ENCODE data around the gene IL1RL1.

Gene IL1RL1

DNA sequence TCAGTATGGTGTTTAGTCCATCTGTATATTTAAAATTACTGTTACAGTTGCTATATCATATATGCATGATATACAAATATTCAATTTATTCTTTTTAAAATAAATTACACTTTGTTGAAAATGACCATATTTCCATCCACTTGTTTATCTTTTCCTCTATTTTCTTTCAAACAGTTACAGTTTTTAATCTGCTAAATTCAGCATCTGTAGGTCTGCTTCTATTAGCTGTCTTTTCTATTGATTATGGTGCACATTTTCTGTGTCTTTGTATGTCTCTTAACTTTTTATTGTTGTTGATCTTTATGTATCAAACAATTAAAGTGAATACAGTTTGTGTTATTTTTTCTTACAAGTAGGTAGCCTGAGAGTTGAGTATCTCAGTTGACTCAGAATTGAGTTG is 72.4 kb downstream of the IL1RL1 start:
- no peak for DNase-seq

DNA sequence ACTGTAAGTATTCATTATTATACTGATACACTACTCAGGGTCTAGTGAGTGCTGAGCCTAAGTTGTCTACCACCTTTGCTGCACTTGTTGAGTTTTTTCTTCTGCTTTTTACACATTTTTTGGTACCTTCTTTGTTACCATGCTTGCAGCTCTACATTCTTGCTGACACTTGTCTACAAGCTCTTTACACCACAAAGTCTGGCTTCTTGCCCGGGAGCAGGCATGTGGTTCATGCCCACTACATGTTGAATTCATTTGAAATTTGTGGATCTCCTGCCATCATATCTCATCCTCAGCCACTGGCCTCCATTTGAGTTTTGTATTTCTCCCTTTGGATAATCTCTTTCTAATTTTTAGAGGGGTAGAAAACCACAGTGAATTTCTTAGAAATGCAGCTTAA is 74.2 kb downstream of the IL1RL1 start:
- DNase-seq = no peak

DNA sequence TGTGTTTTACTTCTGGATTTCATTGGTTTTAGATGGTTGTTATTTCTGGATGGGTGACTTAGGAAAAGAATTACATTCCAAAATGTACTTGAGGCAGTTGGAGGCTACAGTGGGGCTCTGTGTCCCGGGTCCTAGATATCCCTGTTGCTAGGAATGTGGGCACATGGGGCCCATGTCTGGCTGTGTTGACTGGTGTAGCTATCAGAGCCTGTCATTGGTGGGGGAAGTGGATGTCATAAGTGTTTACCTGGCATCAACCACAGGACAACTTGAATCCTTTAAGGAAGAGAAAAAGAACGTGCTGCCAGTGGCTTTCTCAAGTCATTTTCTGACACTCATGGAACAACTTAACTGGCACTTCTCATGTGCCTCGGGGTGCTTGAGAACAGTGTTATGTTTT is 74.6 kb downstream of the IL1RL1 start:
- no peak for DNase-seq

DNA sequence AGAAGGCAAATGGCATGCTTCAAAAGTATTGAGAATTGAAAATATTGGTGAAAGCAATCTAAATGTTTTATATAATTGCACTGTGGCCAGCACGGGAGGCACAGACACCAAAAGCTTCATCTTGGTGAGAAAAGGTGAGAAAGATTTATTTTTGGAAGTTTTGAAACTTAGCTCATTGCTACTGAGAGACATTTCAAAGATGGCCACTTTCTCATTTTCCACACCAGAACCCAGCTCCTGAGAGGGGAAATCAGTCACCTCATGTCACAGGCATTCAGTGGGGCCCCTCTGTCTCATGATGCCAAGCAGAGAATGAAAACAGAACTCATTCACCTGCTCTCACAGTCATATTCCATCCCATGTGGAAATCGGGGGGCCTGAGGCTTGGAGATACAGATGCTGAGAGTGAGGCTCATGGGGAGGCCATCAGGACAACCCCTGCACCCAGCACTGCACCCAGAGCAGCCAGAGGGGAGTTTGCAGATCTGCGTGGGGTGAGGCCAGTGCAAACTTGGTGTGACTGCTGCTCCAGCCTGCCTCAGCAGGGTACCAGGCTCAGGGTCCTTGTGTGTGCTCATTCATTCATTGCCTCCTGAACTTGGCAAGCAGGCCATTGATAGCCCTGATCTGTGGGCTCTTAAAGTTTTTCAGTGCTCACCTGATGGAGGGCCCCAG is 75.6 kb downstream of the IL1RL1 start:
- DNase-seq = no peak

DNA sequence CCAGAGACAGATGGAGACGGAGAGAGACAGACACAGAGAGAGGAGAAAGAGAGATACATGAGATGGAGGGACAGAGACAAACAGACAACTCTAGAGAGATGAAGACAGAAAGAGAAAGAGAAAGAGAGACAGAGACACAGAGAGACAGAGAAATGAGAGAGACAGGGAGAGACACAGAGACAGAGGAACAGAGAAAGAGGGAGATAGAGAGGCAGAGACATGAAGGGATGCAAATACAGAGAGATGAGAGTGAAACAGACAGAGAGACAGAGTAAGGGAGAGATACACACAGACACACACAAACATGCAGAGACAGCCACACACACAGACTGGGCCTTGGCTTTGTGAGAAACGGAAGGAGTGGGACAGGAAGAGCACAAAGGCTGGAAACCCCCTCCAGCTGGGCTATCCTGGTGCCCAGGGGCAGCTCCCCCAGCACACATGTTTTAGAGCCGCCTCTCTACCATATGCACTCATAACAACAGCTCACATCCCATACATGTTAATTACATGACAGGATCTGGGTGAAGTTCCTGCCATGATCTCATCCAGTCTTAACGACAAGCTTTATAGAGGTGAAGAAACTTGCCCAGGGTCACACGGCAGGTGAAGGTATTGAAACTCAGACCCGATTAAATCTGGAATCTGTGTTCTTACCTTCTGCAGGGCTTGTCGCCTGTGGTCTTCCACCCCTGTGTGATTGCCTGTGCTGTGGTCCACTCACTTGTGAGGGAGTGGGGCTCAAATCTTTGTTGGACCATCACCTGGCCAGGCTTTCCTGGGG is 76.6 kb downstream of the IL1RL1 start:
- DNase-seq = no peak

DNA sequence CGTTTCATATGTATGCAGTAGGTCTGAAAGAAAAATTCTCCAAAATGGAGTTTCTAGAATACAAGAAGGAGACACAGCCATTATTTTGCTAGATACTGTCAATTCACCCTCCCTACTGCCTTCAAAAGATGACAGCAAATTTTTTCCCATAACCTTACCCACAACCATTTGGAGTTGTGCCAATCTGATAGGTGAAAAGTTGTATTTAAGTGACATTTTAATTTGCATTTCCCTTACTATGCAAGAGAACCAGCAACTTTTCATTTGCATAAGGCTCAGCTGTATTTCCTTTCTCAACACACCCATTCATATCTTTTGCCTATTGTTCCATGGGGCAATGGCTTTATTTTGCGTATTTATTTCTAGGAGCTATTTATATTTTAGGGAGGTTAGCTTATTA is 80.2 kb downstream of the IL1RL1 start:
- no peak for DNase-seq

DNA sequence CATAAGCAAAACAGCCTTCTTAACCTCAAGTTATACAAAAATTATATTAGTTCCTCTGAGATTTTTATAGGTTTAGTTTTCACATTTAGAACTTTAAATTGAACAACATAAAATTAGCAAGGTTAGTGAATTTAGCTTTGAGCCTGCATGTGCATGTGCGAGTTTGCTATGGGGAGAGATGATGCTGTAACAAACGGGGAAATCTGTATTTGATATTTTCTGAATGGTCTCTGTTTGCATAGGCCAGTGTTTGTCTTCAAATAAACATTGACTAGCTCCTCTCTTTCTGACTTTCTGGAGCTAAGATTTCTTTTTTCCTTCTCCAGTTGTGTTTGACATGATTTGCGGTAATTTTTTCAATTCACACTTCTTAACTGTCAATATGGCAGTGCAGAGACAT is 80.7 kb downstream of the IL1RL1 start:
- DNase-seq = no peak

DNA sequence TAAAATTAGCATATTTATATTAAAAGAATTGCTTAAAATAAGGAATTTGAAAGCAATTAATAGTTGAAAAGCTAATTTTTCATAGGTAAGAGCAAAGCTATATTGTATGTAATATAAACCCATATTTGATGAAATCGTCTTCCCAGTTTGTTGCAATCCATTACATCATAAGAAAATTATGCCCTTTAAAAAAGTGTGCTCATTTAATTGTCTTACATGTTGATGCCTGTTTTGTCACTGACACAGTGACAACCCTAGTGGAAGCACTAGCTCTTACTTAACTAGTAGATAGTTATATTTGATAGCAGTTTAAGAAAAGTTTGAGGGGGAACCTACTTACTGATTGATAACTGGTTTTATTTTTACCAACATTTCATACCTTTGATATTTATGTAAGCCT is 81.6 kb downstream of the IL1RL1 start:
- DNase-seq = no peak

DNA sequence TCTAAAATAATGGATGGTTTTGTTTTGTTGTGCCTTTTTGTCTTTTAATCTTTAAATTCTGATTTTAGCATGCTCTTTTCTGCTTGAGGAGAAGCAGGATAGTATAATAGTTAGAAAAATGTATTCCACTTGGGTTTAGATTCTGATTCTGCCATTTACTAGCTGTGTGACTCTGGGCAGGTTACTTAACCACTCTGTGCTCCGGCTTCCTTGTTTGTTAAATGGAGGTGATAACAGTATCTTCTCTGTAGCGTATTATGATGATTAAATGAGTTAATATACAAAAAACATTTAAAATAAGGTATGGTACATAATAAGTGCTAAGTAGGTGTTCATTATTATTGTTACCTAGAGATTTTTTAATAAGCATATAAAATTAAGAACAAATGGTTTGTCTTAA is 84.6 kb downstream of the IL1RL1 start:
- DNase-seq = no peak

DNA sequence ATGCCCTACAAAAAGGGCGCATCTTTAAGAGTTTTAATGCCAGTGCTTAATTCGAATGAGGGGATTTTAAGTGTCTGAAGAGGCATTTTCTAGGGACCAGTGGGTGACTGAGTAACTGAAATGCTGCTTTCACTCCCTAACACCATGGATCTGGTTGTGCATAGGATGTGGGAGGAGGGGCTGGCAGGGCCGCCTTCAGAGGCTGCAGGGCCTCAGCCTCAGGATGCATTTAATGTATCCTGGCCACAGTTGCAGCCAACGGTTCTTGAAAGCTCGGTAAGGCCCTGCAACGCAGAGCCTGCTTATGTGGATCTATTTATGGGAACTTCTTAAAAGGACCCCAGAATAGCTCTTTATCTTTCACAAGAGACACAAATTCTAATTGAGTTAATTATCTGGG is 85.8 kb downstream of the IL1RL1 start:
- DNase-seq = no peak

DNA sequence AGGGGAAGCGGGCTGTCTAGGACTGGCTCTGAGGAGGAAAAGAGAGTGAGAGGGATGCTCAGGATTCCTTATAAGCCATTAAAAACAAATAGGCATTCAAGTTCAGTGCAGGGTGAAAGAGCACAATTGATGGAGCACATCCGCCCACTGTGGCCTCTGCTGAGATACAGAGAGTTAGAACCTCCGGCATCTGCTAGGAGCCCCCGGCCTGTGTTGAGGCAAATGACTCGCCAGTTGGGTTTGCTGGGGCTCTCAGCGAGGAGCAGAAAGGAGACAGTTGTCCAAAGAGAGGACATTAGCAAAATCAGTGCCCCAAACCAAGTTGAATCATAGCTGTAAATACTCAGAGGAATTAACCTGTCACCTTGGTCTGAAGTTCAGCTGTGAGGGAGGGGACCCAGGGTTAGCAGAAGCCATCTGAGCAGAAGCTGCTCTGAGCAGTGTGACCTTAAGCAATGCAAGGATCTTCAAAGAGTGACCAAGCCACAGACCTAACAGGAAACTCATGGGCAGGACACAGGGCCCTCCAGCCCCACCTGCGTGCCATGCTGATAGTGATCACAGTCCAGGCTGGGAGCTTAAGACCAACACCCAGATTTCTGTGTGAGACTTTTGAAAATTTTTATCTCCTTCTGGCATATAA is 88.3 kb downstream of the IL1RL1 start:
- DNase-seq = no peak

DNA sequence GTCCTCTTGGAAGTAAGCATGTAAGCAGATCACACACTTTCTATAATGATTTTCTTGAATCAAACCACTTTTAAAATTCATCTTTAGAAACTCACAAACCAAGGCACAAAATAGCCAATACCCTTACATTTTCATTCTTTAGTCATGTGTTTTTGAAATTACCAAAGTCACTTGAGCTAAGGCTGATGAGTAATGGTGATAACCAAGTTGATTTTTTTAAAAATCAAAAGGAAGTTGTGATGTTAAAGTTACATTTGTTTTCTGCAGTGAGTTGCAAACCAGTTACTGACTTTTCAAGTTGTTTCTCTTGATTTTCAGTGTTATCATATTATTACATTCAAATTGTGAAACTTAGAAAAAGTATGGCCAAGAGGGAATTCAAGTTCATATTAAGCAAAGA is 90.1 kb downstream of the IL1RL1 start:
- DNase-seq = no peak
